NCI-H748 (cell line): ENCODE data around the gene GET4.
A peak's percentile ranks its signal among the peaks of the same experiment; 100 is the strongest.

Experiments used
- DNase-seq: peaks from one replicate; lab custom pipeline; 2025; ENCODE audit not compliant: unreplicated experiment; lab: John Stamatoyannopoulos, UW

Gene GET4

GRCh38 chr7:898460-898854, 22.1 kb downstream of the GET4 start:
- DNase-seq: no peak

- no peak for DNase-seq
Observed at GRCh38 chr7:898855-899681, 22.7 kb downstream of the GET4 start.

GRCh38 chr7:899806-900205, 23.5 kb downstream of the GET4 start:
- DNase-seq: no peak

- DNase-seq: no peak
Observed at GRCh38 chr7:900331-901040, 24.1 kb downstream of the GET4 start.

- DNase-seq: no peak
Observed at GRCh38 chr7:901041-901387, 24.7 kb downstream of the GET4 start.

GRCh38 chr7:901388-902154, 25.2 kb downstream of the GET4 start:
- DNase-seq: peak; percentile 90

- DNase-seq: no peak
Observed at GRCh38 chr7:902996-903395, 26.6 kb downstream of the GET4 start.

GRCh38 chr7:903921-904755, 27.8 kb downstream of the GET4 start:
- DNase-seq: no peak

- no peak for DNase-seq
Observed at GRCh38 chr7:904847-905246, 28.5 kb downstream of the GET4 start.

GRCh38 chr7:906776-907157, 30.4 kb downstream of the GET4 start:
- no peak for DNase-seq

- DNase-seq: no peak
Observed at GRCh38 chr7:907158-907980, 31.0 kb downstream of the GET4 start.

GRCh38 chr7:908159-908581, 31.8 kb downstream of the GET4 start:
- DNase-seq: no peak

- DNase-seq: peak; percentile 64
Observed at GRCh38 chr7:908591-909357, 32.4 kb downstream of the GET4 start.

GRCh38 chr7:909358-910329, 33.3 kb downstream of the GET4 start:
- no peak for DNase-seq

- DNase-seq: no peak
Observed at GRCh38 chr7:910441-910861, 34.1 kb downstream of the GET4 start.

GRCh38 chr7:910931-911431, 34.6 kb downstream of the GET4 start:
- DNase-seq: no peak

GRCh38 chr7:911791-912480, 35.6 kb downstream of the GET4 start:
- DNase-seq: no peak
